CD14-positive monocyte (primary cell): ENCODE measurements around the gene AIG1. TPM values are rescaled to one million over a fixed set of nuclear protein-coding genes. Genes with fewer than 3 reads are reported as not detected.
A peak's percentile ranks its signal among the peaks of the same experiment; 100 is the strongest.
"Not testable (repeated sequence)": the region's sequence is repeated elsewhere in the genome, so short reads cannot be mapped to it uniquely, and the experiment has no call there.

Experiments
- DNase-seq, 3 donors: peaks; one replicate each; pipeline ENCODE4 v3.0.0-alpha.2; 2011 to 2022
- H2AFZ ChIP-seq: 2 replicates; pipeline ENCODE4 v1.6.0; 2012; ENCODE audit warnings: mild to moderate bottlenecking, low read depth, low read length, inconsistent platforms; ENCODE audit not compliant: insufficient read depth, poor library complexity, severe bottlenecking
- H3K27ac ChIP-seq, 2 donors: 1 replicate in 1 of 2; 2 replicates in 1 of 2; pipeline ENCODE4 v1.5.1; 2012 to 2013; ENCODE audit warnings: low read length in 2 of 2, control low read depth in 1 of 2, inconsistent platforms in 1 of 2, low read depth in 1 of 2, mild to moderate bottlenecking in 1 of 2
- H3K27me3 ChIP-seq, 2 donors: one replicate each; pipeline versions ENCODE4 v1.6.0 to v1.6.1; 2011 to 2013; ENCODE audit warnings: low read length in 2 of 2; ENCODE audit not compliant: control insufficient read depth in 2 of 2, insufficient read depth in 2 of 2
- H3K36me3 ChIP-seq, 2 donors: replicated peaks in 1 of 2; 1 replicate in 1 of 2; 2 replicates in 1 of 2; pipeline versions ENCODE4 v1.5.1 to v1.6.1; 2012 to 2013; ENCODE audit warnings: low read length in 2 of 2, control low read depth in 1 of 2, inconsistent platforms in 1 of 2, mild to moderate bottlenecking in 1 of 2; ENCODE audit not compliant: insufficient read depth in 2 of 2, control insufficient read depth in 1 of 2
- H3K4me1 ChIP-seq, 2 donors: 1 replicate in 1 of 2; 2 replicates in 1 of 2; pipeline versions ENCODE4 v1.5.1 to v1.6.1; 2012 to 2013; ENCODE audit warnings: low read length in 2 of 2, control low read depth in 1 of 2, inconsistent platforms in 1 of 2, mild to moderate bottlenecking in 1 of 2, moderate library complexity in 1 of 2; ENCODE audit not compliant: insufficient read depth in 2 of 2, control insufficient read depth in 1 of 2
- H3K4me2 ChIP-seq: replicated peaks from 2 replicates; pipeline ENCODE3; 2012; ENCODE audit warnings: low read length, moderate library complexity, mild to moderate bottlenecking; ENCODE audit not compliant: poor library complexity, severe bottlenecking; ENCODE audit errors: extremely low read depth
- H3K4me3 ChIP-seq, 3 experiments: fragments of 200-600 bp in 1 of 3; sonication (generic) in 1 of 3; replicated peaks in 1 of 3; 1 replicate in 2 of 3; 2 replicates in 1 of 3; pipeline ENCODE4 v1.5.1; 2011 to 2013; ENCODE audit warnings: low read length in 3 of 3, mild to moderate bottlenecking in 3 of 3, control low read depth in 2 of 3, low read depth in 2 of 3, inconsistent platforms in 1 of 3, moderate library complexity in 1 of 3
- H3K79me2 ChIP-seq: 2 replicates; pipeline ENCODE4 v1.6.0; 2012; ENCODE audit warnings: mild to moderate bottlenecking, control low read depth, inconsistent platforms, low read length, moderate library complexity; ENCODE audit not compliant: insufficient read depth
- H3K9ac ChIP-seq: 2 replicates; pipeline ENCODE4 v1.6.0; 2017; ENCODE audit warnings: low read length, mild to moderate bottlenecking; ENCODE audit not compliant: insufficient read depth, poor library complexity, severe bottlenecking
- H3K9me3 ChIP-seq, 2 donors: replicated peaks in 1 of 2; 1 replicate in 1 of 2; 2 replicates in 1 of 2; pipeline versions ENCODE4 v1.5.1 to v1.6.1; 2012 to 2013; ENCODE audit warnings: low read length in 2 of 2, control low read depth in 1 of 2; ENCODE audit not compliant: control insufficient read depth in 1 of 2, insufficient read depth in 1 of 2
- H4K20me1 ChIP-seq: 2 replicates; pipeline ENCODE4 v1.6.0; 2012; ENCODE audit warnings: mild to moderate bottlenecking, low read length, control low read depth, moderate library complexity; ENCODE audit not compliant: insufficient read depth
- H3K27ac Mint-ChIP-seq, 7 donors: one replicate each; pipeline ENCODE4 v1.8.0; 2020; ENCODE audit warnings: mild to moderate bottlenecking in 7 of 7, mixed read lengths in 7 of 7, moderate library complexity in 6 of 7, inconsistent platforms in 2 of 7
- H3K27me3 Mint-ChIP-seq, 3 donors: one replicate each; pipeline ENCODE4 v1.8.0; 2021 to 2022; ENCODE audit warnings: low read depth in 3 of 3, mild to moderate bottlenecking in 3 of 3, mixed read lengths in 3 of 3, moderate library complexity in 3 of 3, inconsistent platforms in 1 of 3
- H3K36me3 Mint-ChIP-seq, 2 donors: one replicate each; pipeline ENCODE4 v1.8.0; 2020; ENCODE audit warnings: mixed read lengths in 2 of 2, inconsistent platforms in 1 of 2, mild to moderate bottlenecking in 1 of 2
- H3K4me1 Mint-ChIP-seq: one replicate; pipeline ENCODE4 v1.8.0; 2020; ENCODE audit warnings: mild to moderate bottlenecking, mixed read lengths
- H3K4me3 Mint-ChIP-seq, 2 donors: one replicate each; pipeline ENCODE4 v1.8.0; 2020; ENCODE audit warnings: mild to moderate bottlenecking in 2 of 2, mixed read lengths in 2 of 2, moderate library complexity in 1 of 2
- H3K9me3 Mint-ChIP-seq, 7 donors: one replicate each; pipeline ENCODE4 v1.8.0; 2020 to 2022; ENCODE audit warnings: mixed read lengths in 7 of 7, mild to moderate bottlenecking in 6 of 7, moderate library complexity in 6 of 7, inconsistent platforms in 2 of 7
- CTCF ChIP-seq: fragments of 200-600 bp; IDR thresholded peaks from one replicate; pipeline ENCODE4 v1.8.0; 2022; ENCODE audit warnings: antibody characterized with exemption, mild to moderate bottlenecking
- WGBS: methylation state at CpG from one replicate; pipeline ENCODE4 v1.1.5; 2013; ENCODE audit warnings: missing lambda C conversion rate; ENCODE audit not compliant: insufficient coverage; 5-methylcytosine and 5-hydroxymethylcytosine counted together
- intact Hi-C, 2 donors: fragments of 100-400 bp; cut with micrococcal nuclease; formaldehyde crosslinking; loops; one replicate each; pipeline versions ENCODE4 v1.15.0 to v1.15.1; 2023
- polyA plus RNA-seq, 3 donors: library from polyadenylated mRNA; depleted of rRNA in 1 of 3; unstranded in 2 of 3; stranded (reverse) in 1 of 3; fragments of 300-500 nt in 2 of 3; fragments of >200 nt in 1 of 3; fragmentation: Illumina TruSeq in 2 of 3; gene quantifications; 1 replicate in 2 of 3; 2 replicates in 1 of 3; pipeline ENCODE4 v1.2.3, GENCODE V29; 2012 to 2021

The AIG1 gene
- polyA plus RNA-seq, 3 donors = 6.7 to 7.6 (median 6.8) TPM

GRCh38 chr6:143039548-143039947 is 21.1 kb upstream of the AIG1 start:
- Histone ChIP-seq H3K4me1 (no peaks in the 10 kb centered on the region), H3K79me2 (no peaks in the 10 kb centered on the region), H3K27ac (no peak overlapping the region), H3K9ac (no peak overlapping the region), H3K4me3 (no peak overlapping the region), H2AFZ (no peak overlapping the region), H3K4me2 (no peak overlapping the region), H3K36me3 (no peaks in the 10 kb centered on the region), H3K9me3 (no peaks in the 10 kb centered on the region), H4K20me1 (no peaks in the 10 kb centered on the region), H3K27me3 (no peaks in the 10 kb centered on the region)
- Mint-ChIP-seq H3K9me3 (peaks cover 0 to 4% (median 0%) of the 10 kb centered on the region in 7 donors), H3K4me1 (peaks cover 6% of the 10 kb centered on the region), H3K4me3 (no peak overlapping the region), H3K27me3 (peaks cover 0 to 4% (median 0%) of the 10 kb centered on the region in 3 donors), H3K36me3 (no peaks in the 10 kb centered on the region), H3K27ac (peak overlapping the region in 1 of 7 donors; percentile 38)
- no peak for DNase-seq
- intact Hi-C loops = no loop called here
- WGBS = 100% methylated on average over 2 of the region's 4 CpGs
- no peak for TF ChIP-seq CTCF

- no peaks in the 10 kb centered on the region for H3K36me3 ChIP-seq
- H3K9me3 Mint-ChIP-seq = peaks cover 0 to 7% (median 0%) of the 10 kb centered on the region in 7 donors
- peaks cover 0 to 4% (median 0%) of the 10 kb centered on the region in 3 donors for H3K27me3 Mint-ChIP-seq
- no peak overlapping the region for H3K27ac Mint-ChIP-seq
- no peaks in the 10 kb centered on the region for H3K27me3 ChIP-seq
- H3K27ac ChIP-seq = no peak overlapping the region
- H4K20me1 ChIP-seq = no peaks in the 10 kb centered on the region
- H3K4me2 ChIP-seq = no peak overlapping the region
- 100% methylated on average over 1 of the region's 2 CpGs for WGBS
- no peak overlapping the region for H3K4me3 Mint-ChIP-seq
- H3K4me1 ChIP-seq = no peaks in the 10 kb centered on the region
- no peaks in the 10 kb centered on the region for H3K79me2 ChIP-seq
- TF ChIP-seq CTCF = no peak
- no peak overlapping the region for H2AFZ ChIP-seq
- no peaks in the 10 kb centered on the region for H3K36me3 Mint-ChIP-seq
- intact Hi-C loops = no loop called here
- H3K4me1 Mint-ChIP-seq = peaks cover 6% of the 10 kb centered on the region
- no peak for DNase-seq
- no peaks in the 10 kb centered on the region for H3K9me3 ChIP-seq
- H3K9ac ChIP-seq = no peak overlapping the region
- H3K4me3 ChIP-seq = no peak overlapping the region
Measured at GRCh38 chr6:143040018-143040417, 20.7 kb upstream of the AIG1 start.

- H3K4me2 ChIP-seq, H3K4me3 ChIP-seq, H3K27ac ChIP-seq, H3K27me3 ChIP-seq, H4K20me1 ChIP-seq, H3K27me3 Mint-ChIP-seq, H3K4me1 Mint-ChIP-seq, H2AFZ ChIP-seq, H3K4me3 Mint-ChIP-seq, H3K9me3 ChIP-seq, intact Hi-C loops, H3K36me3 Mint-ChIP-seq, H3K79me2 ChIP-seq, H3K36me3 ChIP-seq, H3K4me1 ChIP-seq, DNase-seq, H3K9ac ChIP-seq, H3K27ac Mint-ChIP-seq: not testable (repeated sequence)
- WGBS = no CpG with 5 or more reads among the region's 4 CpGs
- peaks cover 0 to 10% (median 0%) of the 10 kb centered on the region in 7 donors for H3K9me3 Mint-ChIP-seq
Measured at GRCh38 chr6:143044345-143044744, 16.3 kb upstream of the AIG1 start.
